A549 (cell line): ENCODE data around the gene ZSWIM7. TPM values are rescaled to one million over a fixed set of nuclear protein-coding genes. Genes with fewer than 3 reads are reported as not detected.

Source experiments
- ATAC-seq, 2 experiments: fragments of 200-7000 bp in 1 of 2; fragments of >200 bp in 1 of 2; cut with Nextera tagmentation in 1 of 2; cut with Tn5 transposase in 1 of 2; 3 replicates each; pipeline versions ENCODE4 v1.8.0 to v1.9.1; 2018 to 2020; ENCODE audit warnings: mild to moderate bottlenecking in 1 of 2, moderate library complexity in 1 of 2
- CTCF ChIA-PET: fragments of 300-600 bp; sonication (Branson Sonifier 250); formaldehyde crosslinking; extraction: SDS; loops from one replicate; lab custom pipeline; 2021; ENCODE audit warnings: antibody characterized with exemption, inconsistent platforms; lab: Yijun Ruan, JAX
- POLR2A ChIA-PET: fragments of 350-600 bp; formaldehyde crosslinking; extraction: SDS; loops from one replicate; lab custom pipeline; 2021; ENCODE audit warnings: antibody characterized with exemption, inconsistent platforms; lab: Yijun Ruan, JAX
- DNase-seq, 2 experiments: peaks; one replicate each; pipeline versions ENCODE4 v3.0.0 to v3.0.0-alpha.2; 2011 to 2016; ENCODE audit warnings: low read depth in 1 of 2, low spot score in 1 of 2
- FAIRE-seq: peaks from 2 replicates; lab custom pipeline; 2011; peaks lifted over from hg19 to GRCh38; lab: Jason Lieb, UNC
- H3K27ac ChIP-seq, 2 experiments: fragments of >200 bp; sonication (Bioruptor Twin); formaldehyde crosslinking; 3 replicates each; pipeline ENCODE4 v1.5.1; 2016 to 2017
- H3K4me1 ChIP-seq: fragments of >200 bp; sonication (Bioruptor Twin); formaldehyde crosslinking; 3 replicates; pipeline ENCODE4 v1.6.1; 2016
- H3K4me2 ChIP-seq: fragments of >200 bp; sonication (Bioruptor Twin); formaldehyde crosslinking; 3 replicates; pipeline ENCODE4 v1.6.1; 2016
- H3K4me3 ChIP-seq: fragments of >200 bp; sonication (Bioruptor Twin); formaldehyde crosslinking; 3 replicates; pipeline ENCODE4 v1.5.1; 2016
- H3K9me3 ChIP-seq: fragments of >200 bp; sonication (Bioruptor Twin); formaldehyde crosslinking; 3 replicates; pipeline ENCODE4 v1.6.1; 2016
- BHLHE40 ChIP-seq: IDR thresholded peaks from 2 replicates; pipeline ENCODE4 v1.6.1; 2012; ENCODE audit warnings: low read depth, low read length, inconsistent platforms
- CBX2 ChIP-seq: fragments of 200-600 bp; sonication (generic); IDR thresholded peaks from 2 replicates; pipeline ENCODE4 v1.6.1; 2016; ENCODE audit warnings: low read depth, mild to moderate bottlenecking, borderline replicate concordance
- CHD4 ChIP-seq: fragments of 200-600 bp; sonication (generic); IDR thresholded peaks from 2 replicates; pipeline ENCODE4 v1.6.1; 2016; ENCODE audit warnings: antibody characterized with exemption, mild to moderate bottlenecking, borderline replicate concordance
- ELK1 ChIP-seq: fragments of 150-350 bp; IDR thresholded peaks from 2 replicates; pipeline ENCODE4 v1.6.1; 2014; ENCODE audit warnings: low read depth, mild to moderate bottlenecking, low read length
- FOSB ChIP-seq: fragments of 250-450 bp; sonication (Bioruptor Pico); IDR thresholded peaks from 2 replicates; pipeline ENCODE4 v1.5.0; 2020; ENCODE audit warnings: mild to moderate bottlenecking, moderate library complexity
- FOSL2 ChIP-seq, 2 experiments: fragments of 450-650 bp in 1 of 2; fragments of >200 bp in 1 of 2; sonication (Bioruptor Twin) in 1 of 2; formaldehyde crosslinking; IDR thresholded peaks; 2 replicates each; pipeline versions ENCODE4 v1.5.0 to v1.6.1; 2016 to 2020; ENCODE audit warnings: mild to moderate bottlenecking in 1 of 2, moderate library complexity in 1 of 2
- FOXS1 ChIP-seq: fragments of 250-450 bp; sonication (Bioruptor Pico); IDR thresholded peaks from 2 replicates; pipeline ENCODE4 v1.5.0; 2020; ENCODE audit warnings: mild to moderate bottlenecking, moderate library complexity
- HES2 ChIP-seq: fragments of >200 bp; sonication (Bioruptor Twin); formaldehyde crosslinking; IDR thresholded peaks from 2 replicates; pipeline ENCODE4 v1.6.1; 2016
- JUN ChIP-seq, 2 experiments: fragments of >200 bp; sonication (Bioruptor Twin); formaldehyde crosslinking; IDR thresholded peaks; 2 replicates in 1 of 2; 3 replicates in 1 of 2; pipeline ENCODE4 v1.6.1; 2016 to 2017
- KDM5A ChIP-seq: fragments of 200-600 bp; sonication (generic); IDR thresholded peaks from 2 replicates; pipeline ENCODE4 v1.6.1; 2016; ENCODE audit warnings: antibody characterized with exemption, mild to moderate bottlenecking
- MAFK ChIP-seq: fragments of 450-650 bp; IDR thresholded peaks from 2 replicates; pipeline ENCODE4 v1.6.1; 2014; ENCODE audit not compliant: partially characterized antibody
- MYC ChIP-seq: IDR thresholded peaks from 2 replicates; pipeline ENCODE4 v1.6.1; 2012; ENCODE audit warnings: mild to moderate bottlenecking, inconsistent platforms, low read length, improper control_type of control experiment, borderline replicate concordance
- NPAS2 ChIP-seq: fragments of 250-450 bp; sonication (Bioruptor Pico); IDR thresholded peaks from 2 replicates; pipeline ENCODE4 v1.8.0; 2022; ENCODE audit warnings: mild to moderate bottlenecking, moderate library complexity, borderline replicate concordance
- PHF8 ChIP-seq: fragments of 200-600 bp; sonication (generic); IDR thresholded peaks from 2 replicates; pipeline ENCODE4 v1.6.1; 2016; ENCODE audit warnings: low read depth, mild to moderate bottlenecking, antibody characterized with exemption, moderate library complexity, borderline replicate concordance
- POLR2A ChIP-seq: IDR thresholded peaks from 2 replicates; pipeline ENCODE4 v1.6.1; 2012; ENCODE audit warnings: mild to moderate bottlenecking, low read length
- POLR2AphosphoS2 ChIP-seq: conservative IDR thresholded peaks from 2 replicates; pipeline ENCODE4 v1.6.1; 2012; ENCODE audit warnings: low read length, improper control_type of control experiment, inconsistent platforms
- RARB ChIP-seq: fragments of 250-450 bp; sonication (Bioruptor Pico); IDR thresholded peaks from 2 replicates; pipeline ENCODE4 v1.8.0; 2021; ENCODE audit warnings: mild to moderate bottlenecking, moderate library complexity
- RFX5 ChIP-seq: fragments of 450-650 bp; IDR thresholded peaks from 2 replicates; pipeline ENCODE4 v1.7.1; 2014; ENCODE audit warnings: antibody characterized with exemption, mild to moderate bottlenecking, moderate library complexity
- SMC3 ChIP-seq: fragments of >200 bp; sonication (Bioruptor Twin); formaldehyde crosslinking; IDR thresholded peaks from 3 replicates; pipeline ENCODE4 v1.6.1; 2018; ENCODE audit warnings: inconsistent platforms
- TP53 ChIP-seq: fragments of 250-450 bp; sonication (Bioruptor Pico); IDR thresholded peaks from 2 replicates; pipeline ENCODE4 v1.5.0; 2021; ENCODE audit warnings: mild to moderate bottlenecking, moderate library complexity
- WGBS: methylation state at CpG from one replicate; pipeline ENCODE4 v1.1.6; 2017; ENCODE audit errors: missing lambda C conversion rate; 5-methylcytosine and 5-hydroxymethylcytosine counted together
- polyA plus RNA-seq, 4 experiments: library from polyadenylated mRNA; depleted of rRNA in 3 of 4; stranded (reverse); fragments of >200 nt; fragmentation: RNase III in 1 of 4; extraction: RNeasy Plus Mini Kit Qiagen cat#74134 plus additional on column Dnase treatment in 1 of 4; gene quantifications; 2 replicates in 3 of 4; 3 replicates in 1 of 4; pipeline ENCODE4 v1.2.3, GENCODE V29; 2011 to 2017
- TF ChIP-seq, protein P1 (sequence below): fragments of 250-450 bp; sonication (Bioruptor Pico); IDR thresholded peaks from 2 replicates; pipeline ENCODE4 v1.5.0; 2021; ENCODE audit warnings: mild to moderate bottlenecking, moderate library complexity, borderline replicate concordance

Gene ZSWIM7
- polyA plus RNA-seq, 2 of the 4 experiments (the other 2 are of a cell fraction) = 60.0 to 65.5 TPM

GRCh38 chr17:15978606-15979005 lies 20.9 kb downstream of the ZSWIM7 start (continued):
- no peak for TF ChIP-seq ELK1

DNA sequence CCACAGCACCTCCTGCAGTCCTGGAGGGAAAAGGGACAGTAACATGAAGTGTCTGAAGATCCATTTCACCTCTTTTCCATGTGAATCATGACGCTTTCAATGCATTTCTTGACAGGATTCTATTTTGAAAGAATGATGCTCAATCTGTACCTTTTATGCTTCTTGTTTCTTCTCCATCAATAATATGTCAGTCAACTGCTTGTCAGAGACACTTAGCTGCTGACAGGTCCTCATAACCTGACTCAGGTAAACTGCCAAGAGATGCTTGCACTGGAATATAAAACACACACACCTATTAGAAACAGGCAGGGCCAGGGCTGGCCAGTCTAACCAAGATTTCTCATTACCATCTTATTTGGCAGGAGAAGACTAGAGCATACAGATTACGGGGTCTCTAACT lies 21.6 kb downstream of the ZSWIM7 start:
- ATAC-seq = no peak
- no peak for DNase-seq
- 91% methylated on average over 2 of the region's 2 CpGs for WGBS
- TF ChIP-seq, protein P1, sequence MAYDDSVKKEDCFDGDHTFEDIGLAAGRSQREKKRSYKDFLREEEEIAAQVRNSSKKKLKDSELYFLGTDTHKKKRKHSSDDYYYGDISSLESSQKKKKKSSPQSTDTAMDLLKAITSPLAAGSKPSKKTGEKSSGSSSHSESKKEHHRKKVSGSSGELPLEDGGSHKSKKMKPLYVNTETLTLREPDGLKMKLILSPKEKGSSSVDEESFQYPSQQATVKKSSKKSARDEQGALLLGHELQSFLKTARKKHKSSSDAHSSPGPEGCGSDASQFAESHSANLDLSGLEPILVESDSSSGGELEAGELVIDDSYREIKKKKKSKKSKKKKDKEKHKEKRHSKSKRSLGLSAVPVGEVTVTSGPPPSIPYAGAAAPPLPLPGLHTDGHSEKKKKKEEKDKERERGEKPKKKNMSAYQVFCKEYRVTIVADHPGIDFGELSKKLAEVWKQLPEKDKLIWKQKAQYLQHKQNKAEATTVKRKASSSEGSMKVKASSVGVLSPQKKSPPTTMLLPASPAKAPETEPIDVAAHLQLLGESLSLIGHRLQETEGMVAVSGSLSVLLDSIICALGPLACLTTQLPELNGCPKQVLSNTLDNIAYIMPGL (CRISPR knock-in tag) = no peak
- TF ChIP-seq NPAS2 (CRISPR knock-in tag) = no peak
- TF ChIP-seq MAFK = no peak
- TF ChIP-seq HES2 = no peak
- no peak for TF ChIP-seq FOXS1 (CRISPR knock-in tag)
- TF ChIP-seq KDM5A = no peak
- TF ChIP-seq RFX5 = no peak
- no peak for TF ChIP-seq FOSL2 (IDR thresholded peaks at IDR 0.05)
- TF ChIP-seq FOSL2 (CRISPR knock-in tag; IDR thresholded peaks at IDR 0.05) = no peak
- TF ChIP-seq SMC3 = no peak
- no peak for TF ChIP-seq CBX2
- TF ChIP-seq CHD4 = no peak
- no peak for TF ChIP-seq PHF8
- no peak for TF ChIP-seq MYC
- TF ChIP-seq, all 56 proteins: peak for 0
- peaks cover 16% of the 10 kb centered on the region for H3K4me1 ChIP-seq
- H3K27ac ChIP-seq = no peak overlapping the region
- H3K4me2 ChIP-seq = no peak overlapping the region
- no peak for FAIRE-seq
- no peak overlapping the region for H3K4me3 ChIP-seq
- POLR2A ChIA-PET = no interaction called here
- CTCF ChIA-PET = no interaction called here
- H3K9me3 ChIP-seq = no peaks in the 10 kb centered on the region

DNA sequence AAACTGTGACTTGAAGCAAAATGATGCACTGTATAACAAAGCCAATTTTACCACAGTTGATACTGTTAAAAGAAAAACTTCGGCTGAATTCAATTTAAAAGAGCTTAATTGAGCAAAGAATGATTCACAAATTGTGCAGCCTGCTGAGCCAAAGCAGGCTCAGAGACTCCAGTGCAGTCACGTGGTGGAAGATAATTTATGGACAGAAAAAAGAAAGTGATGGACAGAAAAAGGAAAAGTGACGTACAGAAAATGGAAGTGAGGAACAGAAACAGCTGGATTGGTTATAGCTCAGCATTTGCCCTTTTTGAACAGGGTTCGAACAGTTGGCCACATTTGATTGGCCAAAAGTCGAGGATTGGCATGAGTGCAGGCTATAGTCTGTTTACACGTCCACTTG lies 25.7 kb downstream of the ZSWIM7 start:
- Histone ChIP-seq H3K4me2 (no peak overlapping the region), H3K9me3 (no peaks in the 10 kb centered on the region), H3K27ac (no peak overlapping the region), H3K4me1 (no peaks in the 10 kb centered on the region), H3K4me3 (no peak overlapping the region)
- no peak for ATAC-seq
- no peak for FAIRE-seq
- WGBS = 85% methylated on average over 6 of the region's 6 CpGs
- no peak for DNase-seq
- POLR2A ChIA-PET = interaction anchor here (0.8 kb wide), 1 partner anchor 29 kb away, joined by 3 read pairs; the partner anchor contains the start of gene ADORA2B
- TF ChIP-seq JUN (IDR thresholded peaks at IDR 0.05) (no peak), POLR2A (no peak), TP53 (CRISPR knock-in tag) (no peak), POLR2AphosphoS2 (no peak), BHLHE40 (no peak), ELK1 (no peak), FOSB (CRISPR knock-in tag) (no peak), RARB (CRISPR knock-in tag) (no peak), CHD4 (no peak)
- CTCF ChIA-PET = interaction anchor here (0.6 to 4.3 kb wide), 6 partner anchors 9 to 146 kb away, joined by 3 to 21 read pairs (median 7); partner anchors contain the start of gene ADORA2B
